ENCODE data around the gene WDR59. TPM values are rescaled to one million over a fixed set of nuclear protein-coding genes. Genes with fewer than 3 reads are reported as not detected.

The WDR59 gene
- total and polyA plus RNA-seq, 2 experiments from 2014 or later = 38.7 to 54.5 TPM

DNA sequence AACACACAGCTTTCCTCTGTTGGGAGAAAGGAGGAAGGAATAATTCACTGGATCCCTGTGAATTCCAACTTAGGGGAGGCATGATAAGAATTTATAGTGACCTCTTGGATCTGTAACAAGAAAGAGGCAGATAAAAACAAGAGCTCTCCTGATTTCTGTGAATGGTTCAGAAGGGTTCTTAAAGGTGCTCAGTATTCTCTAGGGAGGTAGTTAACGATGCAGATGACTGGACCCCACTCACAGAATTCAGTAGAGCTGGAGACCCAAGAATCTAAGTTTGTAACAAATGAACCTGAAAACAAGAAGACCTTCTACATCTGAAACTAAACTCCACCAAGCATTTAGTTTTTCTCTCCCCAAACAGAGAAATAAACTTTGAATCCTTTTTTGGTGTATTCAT, 22.5 kb upstream of the WDR59 start (continued):
- TF ChIP-seq, protein P1, sequence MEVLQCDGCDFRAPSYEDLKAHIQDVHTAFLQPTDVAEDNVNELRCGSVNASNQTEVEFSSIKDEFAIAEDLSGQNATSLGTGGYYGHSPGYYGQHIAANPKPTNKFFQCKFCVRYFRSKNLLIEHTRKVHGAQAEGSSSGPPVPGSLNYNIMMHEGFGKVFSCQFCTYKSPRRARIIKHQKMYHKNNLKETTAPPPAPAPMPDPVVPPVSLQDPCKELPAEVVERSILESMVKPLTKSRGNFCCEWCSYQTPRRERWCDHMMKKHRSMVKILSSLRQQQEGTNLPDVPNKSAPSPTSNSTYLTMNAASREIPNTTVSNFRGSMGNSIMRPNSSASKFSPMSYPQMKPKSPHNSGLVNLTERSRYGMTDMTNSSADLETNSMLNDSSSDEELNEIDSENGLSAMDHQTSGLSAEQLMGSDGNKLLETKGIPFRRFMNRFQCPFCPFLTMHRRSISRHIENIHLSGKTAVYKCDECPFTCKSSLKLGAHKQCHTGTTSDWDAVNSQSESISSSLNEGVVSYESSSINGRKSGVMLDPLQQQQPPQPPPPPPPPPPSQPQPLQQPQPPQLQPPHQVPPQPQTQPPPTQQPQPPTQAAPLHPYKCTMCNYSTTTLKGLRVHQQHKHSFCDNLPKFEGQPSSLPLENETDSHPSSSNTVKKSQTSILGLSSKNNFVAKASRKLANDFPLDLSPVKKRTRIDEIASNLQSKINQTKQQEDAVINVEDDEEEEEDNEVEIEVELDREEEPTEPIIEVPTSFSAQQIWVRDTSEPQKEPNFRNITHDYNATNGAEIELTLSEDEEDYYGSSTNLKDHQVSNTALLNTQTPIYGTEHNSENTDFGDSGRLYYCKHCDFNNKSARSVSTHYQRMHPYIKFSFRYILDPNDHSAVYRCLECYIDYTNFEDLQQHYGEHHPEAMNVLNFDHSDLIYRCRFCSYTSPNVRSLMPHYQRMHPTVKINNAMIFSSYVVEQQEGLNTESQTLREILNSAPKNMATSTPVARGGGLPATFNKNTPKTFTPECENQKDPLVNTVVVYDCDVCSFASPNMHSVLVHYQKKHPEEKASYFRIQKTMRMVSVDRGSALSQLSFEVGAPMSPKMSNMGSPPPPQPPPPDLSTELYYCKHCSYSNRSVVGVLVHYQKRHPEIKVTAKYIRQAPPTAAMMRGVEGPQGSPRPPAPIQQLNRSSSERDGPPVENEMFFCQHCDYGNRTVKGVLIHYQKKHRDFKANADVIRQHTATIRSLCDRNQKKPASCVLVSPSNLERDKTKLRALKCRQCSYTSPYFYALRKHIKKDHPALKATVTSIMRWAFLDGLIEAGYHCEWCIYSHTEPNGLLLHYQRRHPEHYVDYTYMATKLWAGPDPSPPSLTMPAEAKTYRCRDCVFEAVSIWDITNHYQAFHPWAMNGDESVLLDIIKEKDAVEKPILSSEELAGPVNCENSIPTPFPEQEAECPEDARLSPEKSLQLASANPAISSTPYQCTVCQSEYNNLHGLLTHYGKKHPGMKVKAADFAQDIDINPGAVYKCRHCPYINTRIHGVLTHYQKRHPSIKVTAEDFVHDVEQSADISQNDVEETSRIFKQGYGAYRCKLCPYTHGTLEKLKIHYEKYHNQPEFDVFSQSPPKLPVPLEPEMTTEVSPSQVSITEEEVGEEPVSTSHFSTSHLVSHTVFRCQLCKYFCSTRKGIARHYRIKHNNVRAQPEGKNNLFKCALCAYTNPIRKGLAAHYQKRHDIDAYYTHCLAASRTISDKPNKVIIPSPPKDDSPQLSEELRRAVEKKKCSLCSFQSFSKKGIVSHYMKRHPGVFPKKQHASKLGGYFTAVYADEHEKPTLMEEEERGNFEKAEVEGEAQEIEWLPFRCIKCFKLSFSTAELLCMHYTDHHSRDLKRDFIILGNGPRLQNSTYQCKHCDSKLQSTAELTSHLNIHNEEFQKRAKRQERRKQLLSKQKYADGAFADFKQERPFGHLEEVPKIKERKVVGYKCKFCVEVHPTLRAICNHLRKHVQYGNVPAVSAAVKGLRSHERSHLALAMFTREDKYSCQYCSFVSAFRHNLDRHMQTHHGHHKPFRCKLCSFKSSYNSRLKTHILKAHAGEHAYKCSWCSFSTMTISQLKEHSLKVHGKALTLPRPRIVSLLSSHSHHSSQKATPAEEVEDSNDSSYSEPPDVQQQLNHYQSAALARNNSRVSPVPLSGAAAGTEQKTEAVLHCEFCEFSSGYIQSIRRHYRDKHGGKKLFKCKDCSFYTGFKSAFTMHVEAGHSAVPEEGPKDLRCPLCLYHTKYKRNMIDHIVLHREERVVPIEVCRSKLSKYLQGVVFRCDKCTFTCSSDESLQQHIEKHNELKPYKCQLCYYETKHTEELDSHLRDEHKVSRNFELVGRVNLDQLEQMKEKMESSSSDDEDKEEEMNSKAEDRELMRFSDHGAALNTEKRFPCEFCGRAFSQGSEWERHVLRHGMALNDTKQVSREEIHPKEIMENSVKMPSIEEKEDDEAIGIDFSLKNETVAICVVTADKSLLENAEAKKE (CRISPR knock-in tag; IDR thresholded peaks at IDR 0.05) = no peak

DNA sequence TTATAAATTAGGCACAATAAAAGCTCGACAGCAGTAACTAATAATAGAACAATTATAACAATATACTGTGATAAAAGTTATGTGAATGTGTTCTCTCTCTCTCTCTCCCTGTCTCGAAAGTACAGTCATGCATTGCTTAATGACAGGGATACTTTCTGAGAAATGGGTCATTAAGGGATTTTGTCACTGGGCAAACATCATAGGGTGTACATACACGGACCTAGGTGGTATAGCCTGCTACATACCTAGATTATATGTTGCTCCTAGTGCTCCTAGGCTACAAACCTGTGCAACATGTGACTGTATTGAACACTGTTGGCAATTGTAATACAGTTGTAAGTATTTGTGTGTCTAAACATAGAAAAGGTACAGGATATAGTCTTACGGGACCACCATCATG, 20.8 kb upstream of the WDR59 start:
- no peaks in the 10 kb centered on the region for H3K9me2 ChIP-seq (ENCODE audit: insufficient read depth)
- TF ChIP-seq ZNF331 (CRISPR knock-in tag; IDR thresholded peaks at IDR 0.05; ENCODE audit: low read depth) = no peak
- no peak for TF ChIP-seq NANOG (IDR thresholded peaks at IDR 0.05; ENCODE audit: borderline replicate concordance)
- no peak for TF ChIP-seq POLR2AphosphoS5 (IDR thresholded peaks at IDR 0.05; ENCODE audit: low read depth)
- no peak for TF ChIP-seq STAT1 (IDR thresholded peaks at IDR 0.05; ENCODE audit: unreplicated experiment)
- peaks cover 52% of the 10 kb centered on the region for H4K20me1 ChIP-seq (replicated peaks; ENCODE audit: insufficient read depth)
- ATAC-seq (no peak), DNase-seq (ENCODE audit: low spot score) (no peak)
- Mint-ChIP-seq H3K4me3 (no peak overlapping the region), H3K27me3 (ENCODE audit: insufficient read depth, low read depth, poor library complexity) (peaks cover 14% of the 10 kb centered on the region), H3K27ac (no peak overlapping the region), H3K4me1 (peaks cover 33% of the 10 kb centered on the region), H3K9me3 (no peaks in the 10 kb centered on the region; the same call in 2 of the 3 replicates), H3K36me3 (ENCODE audit: low read depth) (peaks cover 14% of the 10 kb centered on the region)
- H3K79me2 ChIP-seq (replicated peaks; ENCODE audit: insufficient read depth) = peaks cover 100% of the 10 kb centered on the region
- H3K4me3 ChIP-seq = no peak overlapping the region
- H3K27me3 ChIP-seq (ENCODE audit: insufficient read depth) = no peaks in the 10 kb centered on the region
- H3F3A ChIP-seq (replicated peaks; ENCODE audit: low read depth) = no peaks in the 10 kb centered on the region; the same call in 1 of the 2 replicates
- H3K27ac ChIP-seq (ENCODE audit: low read depth) = no peak overlapping the region
- H3K36me3 ChIP-seq (ENCODE audit: insufficient read depth) = no peaks in the 10 kb centered on the region; the same call in 1 of the 2 replicates
- H3K4me2 ChIP-seq = no peak overlapping the region
- H2AFZ ChIP-seq = no peak overlapping the region
- H3K4me1 ChIP-seq (ENCODE audit: insufficient read depth) = peaks cover 15% of the 10 kb centered on the region

DNA sequence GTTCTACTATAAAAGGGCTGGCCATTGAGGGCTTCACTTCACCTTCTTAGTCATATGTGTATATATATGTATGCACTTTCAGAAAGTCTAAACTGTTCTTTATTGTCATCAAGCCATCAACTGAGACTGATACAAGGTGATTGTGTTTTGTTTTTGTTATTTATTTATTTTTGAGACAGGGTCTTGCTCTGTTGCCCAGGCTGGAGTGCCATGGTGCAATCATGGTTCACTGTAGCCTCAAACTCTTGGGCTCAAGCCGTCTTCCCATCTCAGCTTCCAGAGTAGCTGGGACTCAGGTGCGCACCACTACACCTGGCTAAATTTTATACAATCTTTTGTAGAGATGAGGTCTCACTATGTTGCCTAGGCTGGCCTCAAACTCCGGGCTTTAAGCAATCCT, 19.5 kb upstream of the WDR59 start:
- Mint-ChIP-seq H3K27me3 (ENCODE audit: insufficient read depth, low read depth, poor library complexity) (peaks cover 22% of the 10 kb centered on the region), H3K36me3 (ENCODE audit: low read depth) (peaks cover 14% of the 10 kb centered on the region), H3K4me3 (no peak overlapping the region), H3K9me3 (no peaks in the 10 kb centered on the region; the same call in 2 of the 3 replicates), H3K27ac (no peak overlapping the region), H3K4me1 (peaks cover 38% of the 10 kb centered on the region)
- DNase-seq (ENCODE audit: low spot score) (no peak), ATAC-seq (no peak)
- H3K27me3 ChIP-seq (ENCODE audit: insufficient read depth) = peaks cover 8% of the 10 kb centered on the region
- TF ChIP-seq POLR2AphosphoS5 (IDR thresholded peaks at IDR 0.05; ENCODE audit: low read depth) = no peak
- TF ChIP-seq, protein P2, sequence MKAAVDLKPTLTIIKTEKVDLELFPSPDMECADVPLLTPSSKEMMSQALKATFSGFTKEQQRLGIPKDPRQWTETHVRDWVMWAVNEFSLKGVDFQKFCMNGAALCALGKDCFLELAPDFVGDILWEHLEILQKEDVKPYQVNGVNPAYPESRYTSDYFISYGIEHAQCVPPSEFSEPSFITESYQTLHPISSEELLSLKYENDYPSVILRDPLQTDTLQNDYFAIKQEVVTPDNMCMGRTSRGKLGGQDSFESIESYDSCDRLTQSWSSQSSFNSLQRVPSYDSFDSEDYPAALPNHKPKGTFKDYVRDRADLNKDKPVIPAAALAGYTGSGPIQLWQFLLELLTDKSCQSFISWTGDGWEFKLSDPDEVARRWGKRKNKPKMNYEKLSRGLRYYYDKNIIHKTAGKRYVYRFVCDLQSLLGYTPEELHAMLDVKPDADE (IDR thresholded peaks at IDR 0.05) = no peak
- no peak for TF ChIP-seq EZH2phosphoT487 (IDR thresholded peaks at IDR 0.05; ENCODE audit: unreplicated experiment)
- no peak for TF ChIP-seq EZH2 (IDR thresholded peaks at IDR 0.05; ENCODE audit: low read depth, unreplicated experiment)
- no peak for TF ChIP-seq JUNB (IDR thresholded peaks at IDR 0.05; ENCODE audit: unreplicated experiment)
- no peak for TF ChIP-seq ZNF331 (CRISPR knock-in tag; IDR thresholded peaks at IDR 0.05; ENCODE audit: low read depth)
- no peak overlapping the region for H2AFZ ChIP-seq
- peaks cover 5% of the 10 kb centered on the region for H3F3A ChIP-seq (replicated peaks; ENCODE audit: low read depth)
- no peak overlapping the region for H3K4me2 ChIP-seq
- H3K4me3 ChIP-seq = no peak overlapping the region
- H3K4me1 ChIP-seq (ENCODE audit: insufficient read depth) = peaks cover 20% of the 10 kb centered on the region
- H3K9me2 ChIP-seq (ENCODE audit: insufficient read depth) = no peaks in the 10 kb centered on the region
- peaks cover 100% of the 10 kb centered on the region for H3K79me2 ChIP-seq (replicated peaks; ENCODE audit: insufficient read depth)
- no peak overlapping the region for H3K27ac ChIP-seq (ENCODE audit: low read depth)
- peaks cover 53% of the 10 kb centered on the region for H4K20me1 ChIP-seq (replicated peaks; ENCODE audit: insufficient read depth)
- no peaks in the 10 kb centered on the region; the same call in 1 of the 2 replicates for H3K36me3 ChIP-seq (ENCODE audit: insufficient read depth)
